Measurements from ENCODE around the gene BTF3. TPM values are rescaled to one million over a fixed set of nuclear protein-coding genes. Genes with fewer than 3 reads are reported as not detected.

BTF3 gene
- total and polyA plus RNA-seq, 2 of the 8 experiments (the other 6 are each of a cell fraction or from before 2014, with no cell fraction given), result 396 to 754 TPM

- TF ChIP-seq CHD7 (IDR thresholded peaks at IDR 0.05; ENCODE audit: insufficient replicate concordance, low read length), result no peak
These were observed 3.2 kb downstream of the BTF3 start (continued) for GRCh38 chr5:73501406-73501805.
